ENCODE results near the gene SLC39A3.

Gene SLC39A3

GRCh38 chr19:2768365-2769132 is 28.7 kb upstream of the SLC39A3 start:
- no peak for DNase-seq (ENCODE audit: low spot score)

GRCh38 chr19:2767688-2768087 is 27.9 kb upstream of the SLC39A3 start:
- no peak for DNase-seq (ENCODE audit: low spot score)

- no peak for DNase-seq (ENCODE audit: low spot score)
Observed at GRCh38 chr19:2766594-2767372, 27.0 kb upstream of the SLC39A3 start.

- no peak for DNase-seq (ENCODE audit: low spot score)
Observed at GRCh38 chr19:2765376-2765775, 25.6 kb upstream of the SLC39A3 start.

- DNase-seq (ENCODE audit: low spot score), result no peak
Observed at GRCh38 chr19:2764945-2765344, 25.1 kb upstream of the SLC39A3 start.

GRCh38 chr19:2763687-2764086 is 23.9 kb upstream of the SLC39A3 start:
- DNase-seq (ENCODE audit: low spot score), result no peak

GRCh38 chr19:2762783-2763496 is 23.1 kb upstream of the SLC39A3 start:
- DNase-seq (ENCODE audit: low spot score), result no peak

- DNase-seq (ENCODE audit: low spot score), result no peak
Observed at GRCh38 chr19:2761876-2762782, 22.3 kb upstream of the SLC39A3 start.

- DNase-seq (ENCODE audit: low spot score), result no peak
Observed at GRCh38 chr19:2761309-2761677, 21.5 kb upstream of the SLC39A3 start.

- no peak for DNase-seq (ENCODE audit: low spot score)
Observed at GRCh38 chr19:2759965-2760364, 20.1 kb upstream of the SLC39A3 start.

GRCh38 chr19:2759362-2759761 is 19.5 kb upstream of the SLC39A3 start:
- no peak for DNase-seq (ENCODE audit: low spot score)

- no peak for DNase-seq (ENCODE audit: low spot score)
Observed at GRCh38 chr19:2758601-2759313, 18.9 kb upstream of the SLC39A3 start.

GRCh38 chr19:2756921-2757881 is 17.4 kb upstream of the SLC39A3 start:
- no peak for DNase-seq (ENCODE audit: low spot score)

- no peak for DNase-seq (ENCODE audit: low spot score)
Observed at GRCh38 chr19:2756477-2756876, 16.7 kb upstream of the SLC39A3 start.

GRCh38 chr19:2755811-2756210 is 16.0 kb upstream of the SLC39A3 start:
- no peak for DNase-seq (ENCODE audit: low spot score)

- no peak for DNase-seq (ENCODE audit: low spot score)
Observed at GRCh38 chr19:2755448-2755705, 15.6 kb upstream of the SLC39A3 start.

- DNase-seq (ENCODE audit: low spot score), result no peak
Observed at GRCh38 chr19:2754659-2755447, 15.0 kb upstream of the SLC39A3 start.

GRCh38 chr19:2751438-2751830 is 11.6 kb upstream of the SLC39A3 start:
- no peak for DNase-seq (ENCODE audit: low spot score)

- no peak for DNase-seq (ENCODE audit: low spot score)
Observed at GRCh38 chr19:2750808-2751437, 11.1 kb upstream of the SLC39A3 start.
